T-helper 17 cell (primary cell): ENCODE data around the gene SLC12A5. TPM values are rescaled to one million over a fixed set of nuclear protein-coding genes. Genes with fewer than 3 reads are reported as not detected.

Experiments used
- ATAC-seq: fragments of 150-1000 bp; cut with Tn5 transposase; 2 replicates; pipeline ENCODE4 v1.10.0; 2021; ENCODE audit warnings: mild to moderate bottlenecking, moderate library complexity
- DNase-seq, 3 donors: peaks; one replicate each; pipeline versions ENCODE4 v3.0.0 to v3.0.0-alpha.2; 2020 to 2021
- H3K9me3 ChIP-seq: one replicate; pipeline ENCODE4 v1.7.0; 2013; ENCODE audit warnings: low read length, mild to moderate bottlenecking; ENCODE audit not compliant: control insufficient read depth, poor library complexity, severe bottlenecking
- H3K27ac Mint-ChIP-seq: one replicate; pipeline ENCODE4 v1.8.0; 2022; ENCODE audit warnings: mild to moderate bottlenecking, moderate library complexity, mixed read lengths
- H3K27me3 Mint-ChIP-seq: one replicate; pipeline ENCODE4 v1.8.0; 2022; ENCODE audit warnings: mixed read lengths
- H3K36me3 Mint-ChIP-seq: one replicate; pipeline ENCODE4 v1.8.0; 2022; ENCODE audit warnings: low read depth, mixed read lengths
- H3K4me1 Mint-ChIP-seq: one replicate; pipeline ENCODE4 v1.8.0; 2022; ENCODE audit warnings: mild to moderate bottlenecking, mixed read lengths
- H3K4me3 Mint-ChIP-seq: one replicate; pipeline ENCODE4 v1.8.0; 2022; ENCODE audit warnings: mild to moderate bottlenecking, moderate library complexity, mixed read lengths
- total RNA-seq, 4 donors: library from RNA in 2 of 4; stranded (reverse) in 2 of 4; gene quantifications; one replicate each; pipeline ENCODE4 v1.2.3 and lab custom pipeline; 2022 to 2026

The SLC12A5 gene
- total RNA-seq, 2 donors from 2014 or later: not detected

- no peak for ATAC-seq
- peaks cover 14% of the 10 kb centered on the region for H3K27me3 Mint-ChIP-seq
- H3K27ac Mint-ChIP-seq: no peak overlapping the region
Measured at GRCh38 chr20:46056027-46056833, 27.2 kb downstream of the SLC12A5 start.

GRCh38 chr20:46056970-46057855 is 28.2 kb downstream of the SLC12A5 start:
- H3K4me3 Mint-ChIP-seq: no peak overlapping the region
- H3K27me3 Mint-ChIP-seq: peaks cover 6% of the 10 kb centered on the region
- H3K36me3 Mint-ChIP-seq: peaks cover 5% of the 10 kb centered on the region
- DNase-seq (no peak), ATAC-seq (no peak)
- peaks cover 35% of the 10 kb centered on the region for H3K4me1 Mint-ChIP-seq
- no peaks in the 10 kb centered on the region for H3K9me3 ChIP-seq
- H3K27ac Mint-ChIP-seq: no peak overlapping the region

More at GRCh38 chr20:46056027-46056833, 27.2 kb downstream of the SLC12A5 start:
- no peak overlapping the region for H3K4me3 Mint-ChIP-seq
- no peak for DNase-seq
- no peaks in the 10 kb centered on the region for H3K9me3 ChIP-seq
- H3K36me3 Mint-ChIP-seq: peaks cover 2% of the 10 kb centered on the region
- peaks cover 27% of the 10 kb centered on the region for H3K4me1 Mint-ChIP-seq

- Mint-ChIP-seq H3K4me3 (peak overlapping the region; percentile 74), H3K36me3 (peaks cover 7% of the 10 kb centered on the region), H3K4me1 (peaks cover 43% of the 10 kb centered on the region), H3K27ac (no peak overlapping the region), H3K27me3 (peaks cover 6% of the 10 kb centered on the region)
- no peak for DNase-seq
- no peaks in the 10 kb centered on the region for H3K9me3 ChIP-seq
- ATAC-seq: peak; percentile 56
Measured at GRCh38 chr20:46057856-46058598, 29.0 kb downstream of the SLC12A5 start.

- peaks cover 45% of the 10 kb centered on the region for H3K4me1 Mint-ChIP-seq
Measured at GRCh38 chr20:46058599-46059281, 29.7 kb downstream of the SLC12A5 start.

GRCh38 chr20:46060301-46060881 is 31.4 kb downstream of the SLC12A5 start:
- peak; percentile 33 for ATAC-seq
- DNase-seq: no peak
- Mint-ChIP-seq H3K4me3 (peak overlapping the region; percentile 25), H3K4me1 (peaks cover 51% of the 10 kb centered on the region), H3K27ac (no peak overlapping the region), H3K27me3 (peaks cover 6% of the 10 kb centered on the region), H3K36me3 (peaks cover 21% of the 10 kb centered on the region)
- no peaks in the 10 kb centered on the region for H3K9me3 ChIP-seq

More at GRCh38 chr20:46058599-46059281, 29.7 kb downstream of the SLC12A5 start:
- Mint-ChIP-seq H3K27ac (no peak overlapping the region), H3K36me3 (peaks cover 12% of the 10 kb centered on the region), H3K4me3 (peak overlapping the region; percentile 74), H3K27me3 (peaks cover 6% of the 10 kb centered on the region)
- peak; percentile 15 for ATAC-seq
- no peak for DNase-seq
- H3K9me3 ChIP-seq: no peaks in the 10 kb centered on the region

- H3K9me3 ChIP-seq: no peaks in the 10 kb centered on the region
- DNase-seq (no peak), ATAC-seq (no peak)
- Mint-ChIP-seq H3K4me1 (peaks cover 51% of the 10 kb centered on the region), H3K27ac (no peak overlapping the region), H3K4me3 (peak overlapping the region; percentile 2), H3K36me3 (peaks cover 24% of the 10 kb centered on the region), H3K27me3 (peaks cover 6% of the 10 kb centered on the region)
Measured at GRCh38 chr20:46060975-46061374, 32.0 kb downstream of the SLC12A5 start.

- Mint-ChIP-seq H3K4me3 (no peak overlapping the region), H3K27ac (no peak overlapping the region), H3K36me3 (peaks cover 24% of the 10 kb centered on the region), H3K4me1 (peaks cover 51% of the 10 kb centered on the region), H3K27me3 (peaks cover 6% of the 10 kb centered on the region)
- ATAC-seq (no peak), DNase-seq (no peak)
- no peaks in the 10 kb centered on the region for H3K9me3 ChIP-seq
Measured at GRCh38 chr20:46062151-46062550, 33.1 kb downstream of the SLC12A5 start.

- H3K4me3 Mint-ChIP-seq: no peak overlapping the region
- no peaks in the 10 kb centered on the region for H3K9me3 ChIP-seq
- no peak overlapping the region for H3K27ac Mint-ChIP-seq
- DNase-seq (no peak), ATAC-seq (no peak)
- H3K4me1 Mint-ChIP-seq: peaks cover 51% of the 10 kb centered on the region
- H3K36me3 Mint-ChIP-seq: peaks cover 24% of the 10 kb centered on the region
- peaks cover 6% of the 10 kb centered on the region for H3K27me3 Mint-ChIP-seq
Measured at GRCh38 chr20:46062621-46063020, 33.6 kb downstream of the SLC12A5 start.

GRCh38 chr20:46063151-46063550 is 34.1 kb downstream of the SLC12A5 start:
- H3K27ac Mint-ChIP-seq: no peak overlapping the region
- peaks cover 6% of the 10 kb centered on the region for H3K27me3 Mint-ChIP-seq
- DNase-seq (no peak), ATAC-seq (no peak)
- H3K4me1 Mint-ChIP-seq: peaks cover 49% of the 10 kb centered on the region
- H3K9me3 ChIP-seq: no peaks in the 10 kb centered on the region
- H3K36me3 Mint-ChIP-seq: peaks cover 24% of the 10 kb centered on the region
- no peak overlapping the region for H3K4me3 Mint-ChIP-seq

- peaks cover 45% of the 10 kb centered on the region for H3K4me1 Mint-ChIP-seq
- ATAC-seq (no peak), DNase-seq (no peak)
- H3K36me3 Mint-ChIP-seq: peaks cover 28% of the 10 kb centered on the region
- H3K9me3 ChIP-seq: no peaks in the 10 kb centered on the region
- no peak overlapping the region for H3K27ac Mint-ChIP-seq
- H3K4me3 Mint-ChIP-seq: no peak overlapping the region
- peaks cover 6% of the 10 kb centered on the region for H3K27me3 Mint-ChIP-seq
Measured at GRCh38 chr20:46063652-46064054, 34.6 kb downstream of the SLC12A5 start.

GRCh38 chr20:46065006-46065405 is 36.0 kb downstream of the SLC12A5 start:
- H3K36me3 Mint-ChIP-seq: peaks cover 29% of the 10 kb centered on the region
- H3K9me3 ChIP-seq: no peaks in the 10 kb centered on the region
- peaks cover 4% of the 10 kb centered on the region for H3K27me3 Mint-ChIP-seq
- H3K4me3 Mint-ChIP-seq: no peak overlapping the region
- peaks cover 37% of the 10 kb centered on the region for H3K4me1 Mint-ChIP-seq
- no peak overlapping the region for H3K27ac Mint-ChIP-seq
- no peak for ATAC-seq
- no peak for DNase-seq

GRCh38 chr20:46065691-46066090 is 36.7 kb downstream of the SLC12A5 start:
- no peaks in the 10 kb centered on the region for H3K9me3 ChIP-seq
- no peak for DNase-seq
- Mint-ChIP-seq H3K36me3 (peaks cover 27% of the 10 kb centered on the region), H3K4me3 (no peak overlapping the region), H3K27ac (no peak overlapping the region), H3K4me1 (peaks cover 30% of the 10 kb centered on the region), H3K27me3 (no peaks in the 10 kb centered on the region)
- no peak for ATAC-seq
